K562 (cell line): ENCODE results near the gene SCPEP1. TPM values are rescaled to one million over a fixed set of nuclear protein-coding genes. Genes with fewer than 3 reads are reported as not detected.
A peak's percentile ranks its signal among the peaks of the same experiment; 100 is the strongest.

ENCODE experiments used
- ATAC-seq: fragments of 200-7000 bp; cut with Tn5 transposase; 3 replicates; pipeline ENCODE4 v1.9.1; 2020; ENCODE audit warnings: moderate library complexity
- BruUV-seq: library from RNA; stranded (reverse); fragments of 400-500 nt; replicated peaks from 2 replicates; lab custom pipeline; 2021; lab: Mats Ljungman, UMichigan
- CTCF ChIA-PET: fragments of 300-600 bp; formaldehyde crosslinking; extraction: SDS; loops from one replicate; lab custom pipeline; 2021; ENCODE audit warnings: low intra/inter-chr PET ratio; lab: Yijun Ruan, JAX
- POLR2A ChIA-PET: fragments of 300-600, 350-650 bp; sonication (Branson Sonifier 250); formaldehyde crosslinking; extraction: SDS; loops from one replicate; lab custom pipeline; 2021; ENCODE audit warnings: antibody characterized with exemption, inconsistent platforms; lab: Yijun Ruan, JAX
- DNase-seq, 4 experiments: peaks; one replicate each; pipeline versions ENCODE4 v3.0.0 to v3.0.0-alpha.2; 2011 to 2018; ENCODE audit warnings: low spot score in 3 of 4, mixed read lengths in 3 of 4; ENCODE audit errors: extremely low read depth in 1 of 4
- FAIRE-seq: peaks from 2 replicates; lab custom pipeline; 2011; peaks lifted over from hg19 to GRCh38; lab: Jason Lieb, UNC
- H2AFZ ChIP-seq: 2 replicates; pipeline ENCODE4 v1.6.0; 2011; ENCODE audit warnings: low read depth, low read length, control low read depth, inconsistent platforms
- H3K27ac ChIP-seq: fragments of 200-600 bp; 3 replicates; pipeline ENCODE4 v1.8.0; 2011; ENCODE audit warnings: low read depth, mild to moderate bottlenecking, control low read depth, inconsistent platforms, low read length, moderate library complexity, mixed read lengths; ENCODE audit errors: extremely low read depth
- H3K27me3 ChIP-seq, 2 experiments: fragments of 300-600 bp in 1 of 2; 2 replicates in 1 of 2; 3 replicates in 1 of 2; pipeline versions ENCODE4 v1.6.0 to v1.8.0; 2011; ENCODE audit warnings: inconsistent platforms in 2 of 2, low read length in 2 of 2, mild to moderate bottlenecking in 1 of 2, mixed read lengths in 1 of 2, moderate library complexity in 1 of 2; ENCODE audit not compliant: control insufficient read depth in 2 of 2, insufficient read depth in 2 of 2
- H3K36me3 ChIP-seq: fragments of 300-600 bp; 3 replicates; pipeline ENCODE4 v1.8.0; 2011; ENCODE audit warnings: mild to moderate bottlenecking, low read length, inconsistent platforms; ENCODE audit not compliant: control insufficient read depth, insufficient read depth
- H3K4me1 ChIP-seq, 2 experiments: fragments of 200-600 bp in 1 of 2; replicated peaks in 1 of 2; 2 replicates in 1 of 2; 3 replicates in 1 of 2; pipeline versions ENCODE4 v1.5.1 to v1.8.0; 2011; ENCODE audit warnings: inconsistent platforms in 2 of 2, low read length in 2 of 2, mild to moderate bottlenecking in 1 of 2, mixed read lengths in 1 of 2, moderate library complexity in 1 of 2; ENCODE audit not compliant: control insufficient read depth in 2 of 2, insufficient read depth in 2 of 2
- H3K4me2 ChIP-seq: 2 replicates; pipeline ENCODE4 v1.6.1; 2011; ENCODE audit warnings: low read length, control low read depth, inconsistent platforms, mixed read lengths; ENCODE audit not compliant: insufficient read depth
- H3K4me3 ChIP-seq: fragments of 200-600 bp; sonication (generic), shearing (Covaris generic); 2 replicates; pipeline ENCODE4 v1.5.1; 2016; ENCODE audit warnings: control low read depth, inconsistent platforms
- H3K79me2 ChIP-seq: fragments of 200-600 bp; 3 replicates; pipeline ENCODE4 v1.8.0; 2011; ENCODE audit warnings: low read length, inconsistent platforms; ENCODE audit not compliant: control insufficient read depth, insufficient read depth
- H3K9ac ChIP-seq, 2 experiments: 2 replicates each; pipeline versions ENCODE4 v1.6.0 to v1.6.1; 2011; ENCODE audit warnings: low read depth in 2 of 2, low read length in 2 of 2, control low read depth in 1 of 2, inconsistent platforms in 1 of 2, mild to moderate bottlenecking in 1 of 2, mixed read lengths in 1 of 2; ENCODE audit not compliant: insufficient read depth in 1 of 2
- H3K9me1 ChIP-seq: one replicate; pipeline ENCODE4 v1.6.0; 2011; ENCODE audit warnings: inconsistent platforms, mild to moderate bottlenecking, low read length, moderate library complexity; ENCODE audit not compliant: control insufficient read depth, insufficient read depth
- H3K9me3 ChIP-seq: replicated peaks from 2 replicates; pipeline ENCODE4 v1.5.1; 2011; ENCODE audit warnings: low read depth, low read length, inconsistent platforms; ENCODE audit not compliant: control insufficient read depth, insufficient read depth
- H4K20me1 ChIP-seq: replicated peaks from 2 replicates; pipeline ENCODE4 v1.6.1; 2011; ENCODE audit warnings: low read length, inconsistent platforms, mixed read lengths; ENCODE audit not compliant: control insufficient read depth, insufficient read depth
- CAMTA2 ChIP-seq: fragments of 250-450 bp; sonication (Bioruptor Pico); conservative IDR thresholded peaks from 2 replicates; pipeline ENCODE4 v1.5.1; 2022
- CBFB ChIP-seq: sonication (generic); formaldehyde crosslinking; IDR thresholded peaks from 2 replicates; pipeline ENCODE4 v1.4.0; 2020; ENCODE audit warnings: mild to moderate bottlenecking, missing genetic modification reagents
- GATA2 ChIP-seq: sonication (generic); formaldehyde crosslinking; IDR thresholded peaks from 2 replicates; pipeline ENCODE4 v1.4.0; 2020; ENCODE audit warnings: mild to moderate bottlenecking, missing genetic modification reagents
- HDAC2 ChIP-seq: fragments of 450-650 bp; IDR thresholded peaks from 2 replicates; pipeline ENCODE4 v1.6.1; 2016; ENCODE audit warnings: mild to moderate bottlenecking
- KAT7 ChIP-seq: sonication (generic); formaldehyde crosslinking; IDR thresholded peaks from 2 replicates; pipeline ENCODE4 v1.8.0; 2022; ENCODE audit warnings: missing genetic modification reagents, mild to moderate bottlenecking, borderline replicate concordance
- MAFG ChIP-seq: fragments of 450-650 bp; conservative IDR thresholded peaks from 2 replicates; pipeline ENCODE4 v1.6.1; 2016; ENCODE audit warnings: missing genetic modification characterization, missing compliant biosample characterization
- MAFK ChIP-seq: IDR thresholded peaks from 2 replicates; pipeline ENCODE4 v1.6.1; 2011; ENCODE audit warnings: low read length, improper control_type of control experiment
- MGA ChIP-seq: fragments of 450-650 bp; IDR thresholded peaks from 2 replicates; pipeline ENCODE4 v1.6.1; 2016; ENCODE audit warnings: mild to moderate bottlenecking, moderate library complexity
- MIER1 ChIP-seq: fragments of 450-650 bp; IDR thresholded peaks from 2 replicates; pipeline ENCODE4 v1.6.1; 2016; ENCODE audit warnings: antibody characterized with exemption, mild to moderate bottlenecking, low read depth
- SAP30 ChIP-seq: fragments of 200-600 bp; sonication (generic); IDR thresholded peaks from 2 replicates; pipeline ENCODE4 v1.6.1; 2012; ENCODE audit warnings: borderline replicate concordance, low read depth, mild to moderate bottlenecking, moderate library complexity, low read length, control low read depth, inconsistent platforms; ENCODE audit not compliant: insufficient read depth, poor library complexity, severe bottlenecking
- SMAD4 ChIP-seq: fragments of 250-450 bp; sonication (Bioruptor Pico); conservative IDR thresholded peaks from 2 replicates; pipeline ENCODE4 v1.8.0; 2021; ENCODE audit warnings: inconsistent platforms, mild to moderate bottlenecking, moderate library complexity
- ZNF316 ChIP-seq: fragments of 450-650 bp; IDR thresholded peaks from 2 replicates; pipeline ENCODE4 v1.6.1; 2016
- ZNF583 ChIP-seq: fragments of 250-450 bp; sonication (Bioruptor Pico); IDR thresholded peaks from 2 replicates; pipeline ENCODE4 v1.4.0; 2020
- WGBS: fragments of 100-300 bp; shearing (Covaris generic); methylation state at CpG from one replicate; pipeline ENCODE4 v1.1.6; 2016; ENCODE audit warnings: low coverage, mixed read lengths; ENCODE audit not compliant: insufficient coverage; ENCODE audit errors: missing lambda C conversion rate; 5-methylcytosine and 5-hydroxymethylcytosine counted together
- in situ Hi-C: fragments of 300-500 bp; cut with MboI; formaldehyde crosslinking; loops from 4 replicates; pipeline ENCODE4 v1.15.0; 2018; ENCODE audit warnings: inconsistent platforms, mixed read lengths
- intact Hi-C: fragments of 100-400 bp; cut with micrococcal nuclease; formaldehyde crosslinking; loops from 2 replicates; pipeline ENCODE4 v1.14.2; 2022
- polyA plus RNA-seq, 8 experiments: library from polyadenylated mRNA; depleted of rRNA in 4 of 8; stranded (reverse) in 5 of 8; unstranded in 3 of 8; fragments of >200 nt; fragmentation: Nextera tagmentation in 2 of 8; fragmentation: Illumina TruSeq in 1 of 8; extraction: Ambion mirVana in 2 of 8; extraction: Trizol in 1 of 8; gene quantifications; 2 replicates each; pipeline versions ENCODE4 v1.2.1 to v1.2.3, GENCODE V29; 2011 to 2014; ENCODE audit warnings: inconsistent platforms in 1 of 8, missing spikeins in 1 of 8
- total RNA-seq, 7 experiments: library from RNA; depleted of rRNA in 6 of 7; stranded (reverse); fragments of >200 nt in 6 of 7; fragmentation: Illumina TruSeq in 2 of 7; extraction: Trizol in 2 of 7; gene quantifications; 2 replicates each; pipeline versions ENCODE4 v1.2.1 to v1.2.3, GENCODE V29; 2011 to 2021; ENCODE audit warnings: low replicate concordance in 1 of 7

SCPEP1 gene
- total and polyA plus RNA-seq, 9 of the 15 experiments (the other 6 are each of a cell fraction or from before 2014, with no cell fraction given) = 5.1 to 14.8 (median 7.2) TPM

GRCh38 chr17:56928586-56928985 is 49.3 kb upstream of the SCPEP1 start:
- FAIRE-seq = no peak
- no peaks in the 10 kb centered on the region for H3K36me3 ChIP-seq
- no peaks in the 10 kb centered on the region for H3K27me3 ChIP-seq
- H3K79me2 ChIP-seq = no peaks in the 10 kb centered on the region
- H3K9me3 ChIP-seq = no peaks in the 10 kb centered on the region
- H3K4me2 ChIP-seq = no peak overlapping the region
- H3K9ac ChIP-seq = no peak overlapping the region
- WGBS = 43% methylated on average over 2 of the region's 2 CpGs
- H3K9me1 ChIP-seq = no peaks in the 10 kb centered on the region
- ChIA-PET POLR2A (interaction anchor here (0.6 to 1.0 kb wide), 2 partner anchors 8 to 110 kb away, joined by 3 read pairs; no protein-coding TSS in a partner anchor), CTCF (no interaction called here)
- H3K27ac ChIP-seq = no peak overlapping the region
- H3K4me1 ChIP-seq = no peaks in the 10 kb centered on the region; a peak in 1 of 5 replicates
- no peak for DNase-seq
- intact Hi-C loops = no loop called here
- no TSS peak for BruUV-seq
- no peak for ATAC-seq
- no peak overlapping the region for H2AFZ ChIP-seq
- in situ Hi-C loops = no loop called here
- H4K20me1 ChIP-seq = no peaks in the 10 kb centered on the region
- H3K4me3 ChIP-seq = no peak overlapping the region
- TF ChIP-seq CAMTA2 (CRISPR knock-in tag) (no peak), CBFB (CRISPR knock-in tag) (no peak), ZNF316 (peak; percentile 87), MGA (no peak), SMAD4 (CRISPR knock-in tag) (no peak), HDAC2 (no peak), GATA2 (CRISPR knock-in tag) (no peak), MAFG (tag) (peak; percentile 39), MAFK (peak; percentile 33; the same call in 1 of the 2 replicates), SAP30 (no peak), MIER1 (no peak), KAT7 (no peak), ZNF583 (CRISPR knock-in tag) (no peak)
